Measurements from ENCODE around the gene CELF1. TPM values are rescaled to one million over a fixed set of nuclear protein-coding genes. Genes with fewer than 3 reads are reported as not detected.

CELF1 gene
- total and polyA plus RNA-seq, 10 of the 15 experiments (the other 5 are each of a cell fraction or from before 2014, with no cell fraction given): 35.3 to 128 (median 85.7) TPM

DNA sequence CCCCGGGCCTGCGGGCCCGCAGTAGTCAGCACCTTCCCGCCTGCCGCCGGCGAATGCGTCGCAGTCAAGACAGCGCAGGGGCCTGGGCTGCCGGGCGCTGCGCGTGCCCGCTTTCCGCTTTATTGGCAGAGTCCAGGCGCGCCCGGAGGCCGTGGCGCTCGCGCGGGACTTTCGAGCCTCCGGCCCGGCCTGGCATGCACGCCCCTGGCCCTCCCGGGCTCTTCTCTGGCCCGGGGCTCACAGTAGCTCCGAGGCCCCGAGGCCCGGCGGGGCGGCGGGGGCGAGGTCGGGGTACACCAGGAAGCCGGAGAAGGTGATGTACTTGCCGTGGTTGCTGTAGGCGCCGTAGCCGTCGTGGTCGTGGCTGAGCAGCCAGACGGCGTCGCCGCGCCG is 36.6 kb upstream of the CELF1 start (continued):
- TF ChIP-seq, protein P1, sequence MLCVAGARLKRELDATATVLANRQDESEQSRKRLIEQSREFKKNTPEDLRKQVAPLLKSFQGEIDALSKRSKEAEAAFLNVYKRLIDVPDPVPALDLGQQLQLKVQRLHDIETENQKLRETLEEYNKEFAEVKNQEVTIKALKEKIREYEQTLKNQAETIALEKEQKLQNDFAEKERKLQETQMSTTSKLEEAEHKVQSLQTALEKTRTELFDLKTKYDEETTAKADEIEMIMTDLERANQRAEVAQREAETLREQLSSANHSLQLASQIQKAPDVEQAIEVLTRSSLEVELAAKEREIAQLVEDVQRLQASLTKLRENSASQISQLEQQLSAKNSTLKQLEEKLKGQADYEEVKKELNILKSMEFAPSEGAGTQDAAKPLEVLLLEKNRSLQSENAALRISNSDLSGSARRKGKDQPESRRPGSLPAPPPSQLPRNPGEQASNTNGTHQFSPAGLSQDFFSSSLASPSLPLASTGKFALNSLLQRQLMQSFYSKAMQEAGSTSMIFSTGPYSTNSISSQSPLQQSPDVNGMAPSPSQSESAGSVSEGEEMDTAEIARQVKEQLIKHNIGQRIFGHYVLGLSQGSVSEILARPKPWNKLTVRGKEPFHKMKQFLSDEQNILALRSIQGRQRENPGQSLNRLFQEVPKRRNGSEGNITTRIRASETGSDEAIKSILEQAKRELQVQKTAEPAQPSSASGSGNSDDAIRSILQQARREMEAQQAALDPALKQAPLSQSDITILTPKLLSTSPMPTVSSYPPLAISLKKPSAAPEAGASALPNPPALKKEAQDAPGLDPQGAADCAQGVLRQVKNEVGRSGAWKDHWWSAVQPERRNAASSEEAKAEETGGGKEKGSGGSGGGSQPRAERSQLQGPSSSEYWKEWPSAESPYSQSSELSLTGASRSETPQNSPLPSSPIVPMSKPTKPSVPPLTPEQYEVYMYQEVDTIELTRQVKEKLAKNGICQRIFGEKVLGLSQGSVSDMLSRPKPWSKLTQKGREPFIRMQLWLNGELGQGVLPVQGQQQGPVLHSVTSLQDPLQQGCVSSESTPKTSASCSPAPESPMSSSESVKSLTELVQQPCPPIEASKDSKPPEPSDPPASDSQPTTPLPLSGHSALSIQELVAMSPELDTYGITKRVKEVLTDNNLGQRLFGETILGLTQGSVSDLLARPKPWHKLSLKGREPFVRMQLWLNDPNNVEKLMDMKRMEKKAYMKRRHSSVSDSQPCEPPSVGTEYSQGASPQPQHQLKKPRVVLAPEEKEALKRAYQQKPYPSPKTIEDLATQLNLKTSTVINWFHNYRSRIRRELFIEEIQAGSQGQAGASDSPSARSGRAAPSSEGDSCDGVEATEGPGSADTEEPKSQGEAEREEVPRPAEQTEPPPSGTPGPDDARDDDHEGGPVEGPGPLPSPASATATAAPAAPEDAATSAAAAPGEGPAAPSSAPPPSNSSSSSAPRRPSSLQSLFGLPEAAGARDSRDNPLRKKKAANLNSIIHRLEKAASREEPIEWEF (IDR thresholded peaks at IDR 0.05; ENCODE audit: insufficient replicate concordance, low read depth, low read length): no peak
- TF ChIP-seq PAX8 (IDR thresholded peaks at IDR 0.05) (no peak), NFIC (IDR thresholded peaks at IDR 0.05; ENCODE audit: low read depth, low read length) (no peak)

GRCh38 chr11:47589118-47589517 is 36.2 kb upstream of the CELF1 start:
- Histone ChIP-seq H4K20me1 (ENCODE audit: control insufficient read depth, insufficient read depth) (no peaks in the 10 kb centered on the region), H2AFZ (ENCODE audit: control insufficient read depth, low read depth, low read length) (no peak overlapping the region), H3K27me3 (replicated peaks in 1 of 2; ENCODE audit: control insufficient read depth in 2 of 2, insufficient read depth in 2 of 2, low read length in 1 of 2) (peaks cover 3 to 18% of the 10 kb centered on the region in 2 experiments), H3K27ac (ENCODE audit: control insufficient read depth, insufficient read depth) (no peak overlapping the region), H3K79me2 (ENCODE audit: control insufficient read depth, insufficient read depth, low read length) (no peaks in the 10 kb centered on the region), H3K9ac (ENCODE audit: control insufficient read depth, insufficient read depth, low read length) (no peak overlapping the region), H3K36me3 (ENCODE audit: control insufficient read depth in 2 of 2, insufficient read depth in 2 of 2, low read length in 1 of 2) (peaks cover 2 to 5% of the 10 kb centered on the region in 2 experiments; a peak in 3 of 4 replicates), H3K4me2 (ENCODE audit: control insufficient read depth, insufficient read depth) (no peak overlapping the region), H3K9me3 (replicated peaks; ENCODE audit: control insufficient read depth, insufficient read depth, low read length) (no peaks in the 10 kb centered on the region), H3K4me3 (no peak overlapping the region), H3K4me1 (ENCODE audit: control insufficient read depth, insufficient read depth, low read length) (peaks cover 7% of the 10 kb centered on the region)
- CTCF ChIA-PET: no interaction called here
- ATAC-seq (no peak), FAIRE-seq (no peak), DNase-seq (ENCODE audit: low read depth, low spot score) (no peak)
- POLR2A ChIA-PET: no interaction called here
- BruUV-seq (replicated peaks): no TSS peak
- in situ Hi-C loops (cut with MboI): no loop called here
- no peak for TF ChIP-seq CEBPB (IDR thresholded peaks at IDR 0.05; ENCODE audit: borderline replicate concordance in 1 of 2, low read depth in 2 of 2, low read length in 2 of 2)
- no peak for TF ChIP-seq CBX5 (IDR thresholded peaks at IDR 0.05; ENCODE audit: low read depth)
- WGBS (ENCODE audit: insufficient coverage, insufficient replicate concordance, low lambda C conversion rate, missing lambda C conversion rate): 85% methylated on average over 11 of the region's 11 CpGs
- intact Hi-C loops (cut with micrococcal nuclease; ENCODE audit: unreplicated experiment): no loop called here
- RAD21 ChIA-PET (ENCODE audit: unreplicated experiment): no interaction called here
- SMC1A ChIA-PET (ENCODE audit: uncharacterized antibody, unreplicated experiment): no interaction called here
